ENCODE results near the gene DNAH9.

Gene DNAH9

DNA sequence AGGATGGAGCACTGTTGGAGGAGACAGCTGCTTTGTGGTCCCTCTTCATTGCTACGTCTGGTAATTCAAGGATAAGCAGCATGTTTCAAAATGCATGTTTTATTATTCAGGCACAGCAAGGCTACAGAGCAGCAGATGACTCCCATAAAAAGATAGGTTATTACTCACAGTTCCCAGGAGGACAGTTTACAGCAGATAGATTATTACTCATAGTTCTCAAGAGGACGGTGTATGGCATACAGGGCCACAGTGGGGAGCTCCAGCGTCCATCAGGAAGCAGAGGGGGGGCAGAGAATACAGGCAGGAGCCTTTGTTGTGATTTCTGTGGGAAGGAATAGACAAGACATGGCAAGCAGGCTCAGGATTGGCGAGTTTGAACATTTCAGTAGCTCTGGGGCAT is 72.9 kb downstream of the DNAH9 start:
- DNase-seq (ENCODE audit: low read depth) = no peak

DNA sequence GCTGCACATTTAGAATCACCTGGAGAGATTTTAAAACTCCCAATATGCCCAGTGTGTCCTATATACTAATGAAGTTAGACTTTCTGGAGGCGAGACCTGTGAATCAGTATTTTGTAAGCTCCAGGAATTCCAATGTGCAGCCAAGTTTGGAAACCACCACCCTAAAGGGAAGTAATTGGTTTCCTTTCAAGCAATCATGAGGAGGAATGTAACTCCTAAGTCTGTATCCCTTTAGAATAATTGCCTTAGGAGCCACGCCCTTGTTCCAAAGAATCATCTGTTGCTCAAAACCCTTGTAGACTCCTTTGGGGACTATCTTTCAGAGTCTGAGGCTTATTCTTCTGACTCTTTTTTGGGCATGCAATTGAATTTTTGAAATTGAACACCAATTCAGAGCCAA is 84.4 kb downstream of the DNAH9 start:
- DNase-seq (ENCODE audit: low read depth) = no peak

DNA sequence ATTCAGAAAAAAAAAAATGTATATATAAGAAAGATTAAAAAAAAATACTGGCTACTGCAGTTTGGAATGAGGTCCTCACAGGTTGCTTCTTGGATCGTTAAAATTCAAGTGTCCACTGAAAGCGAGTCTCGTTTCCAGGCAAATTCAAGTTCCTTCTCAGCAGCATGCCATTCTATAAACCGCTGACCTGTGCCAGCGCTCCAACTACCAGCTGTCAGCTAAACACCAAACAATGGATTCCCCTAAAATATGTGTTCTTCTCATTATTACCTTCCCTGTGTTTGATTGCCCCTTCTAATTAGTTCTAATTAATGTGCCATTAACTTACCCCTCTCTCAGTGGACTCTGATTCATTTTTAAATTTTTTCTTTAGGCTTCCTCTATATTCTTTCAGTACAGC is 92.4 kb downstream of the DNAH9 start:
- DNase-seq (ENCODE audit: low read depth) = no peak

DNA sequence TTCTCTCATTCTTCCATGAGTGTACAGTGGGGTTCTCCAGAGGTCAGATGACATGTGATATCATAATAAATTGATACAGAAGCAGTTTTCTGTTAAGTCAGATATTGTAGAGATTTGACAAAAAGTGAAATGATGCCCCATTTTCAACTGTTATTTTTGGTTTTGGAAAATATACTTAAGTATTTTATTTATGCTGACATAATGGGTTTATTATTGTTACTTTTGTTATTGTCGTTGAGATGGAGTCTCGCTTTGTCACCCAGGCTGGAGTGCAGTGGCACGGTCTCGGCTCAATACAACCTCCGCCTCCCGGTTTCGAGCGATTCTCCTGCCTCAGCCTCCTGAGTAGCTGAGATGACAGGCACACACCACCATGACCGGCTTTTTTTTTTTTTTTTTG is 94.4 kb downstream of the DNAH9 start:
- no peak for DNase-seq (ENCODE audit: low read depth)

DNA sequence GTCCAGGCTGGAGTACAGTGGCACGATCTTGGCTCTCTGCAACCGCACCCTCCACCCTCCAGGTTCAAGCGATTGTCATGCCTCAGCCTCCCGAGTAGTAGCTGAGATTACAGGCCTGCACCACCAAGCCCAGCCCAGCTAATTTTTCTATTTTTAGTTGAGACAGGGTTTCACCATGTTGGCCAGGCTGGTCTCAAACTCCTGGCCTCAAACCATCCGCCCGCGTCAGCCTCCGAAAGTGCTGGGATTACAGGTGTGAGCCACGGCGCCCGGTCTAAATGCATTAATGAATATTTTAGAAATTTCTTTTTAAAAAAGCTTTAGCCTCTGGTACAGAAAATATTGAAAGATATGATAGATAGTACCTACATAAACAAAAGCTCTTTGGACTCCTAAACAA is 95.0 kb downstream of the DNAH9 start:
- no peak for DNase-seq (ENCODE audit: low read depth)

DNA sequence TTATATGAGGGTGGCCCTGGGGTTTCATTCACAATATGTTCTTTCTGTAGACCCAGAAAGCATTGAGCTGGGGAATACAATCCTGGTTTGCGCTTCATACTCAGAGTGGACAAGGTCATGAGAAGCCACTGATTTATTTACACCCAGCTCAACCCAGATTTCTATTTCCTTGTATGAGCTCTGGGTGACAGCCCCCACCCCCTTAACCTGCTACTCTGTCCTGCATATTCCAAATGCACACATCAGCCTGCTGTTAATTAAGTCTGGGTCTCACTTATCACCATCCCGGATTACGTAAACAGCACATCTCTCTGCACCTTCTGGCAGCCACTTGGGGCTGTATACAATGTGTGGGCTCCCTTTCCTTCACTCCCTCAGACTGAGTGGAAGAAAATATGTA is 102.4 kb downstream of the DNAH9 start:
- no peak for DNase-seq (ENCODE audit: low read depth)

DNA sequence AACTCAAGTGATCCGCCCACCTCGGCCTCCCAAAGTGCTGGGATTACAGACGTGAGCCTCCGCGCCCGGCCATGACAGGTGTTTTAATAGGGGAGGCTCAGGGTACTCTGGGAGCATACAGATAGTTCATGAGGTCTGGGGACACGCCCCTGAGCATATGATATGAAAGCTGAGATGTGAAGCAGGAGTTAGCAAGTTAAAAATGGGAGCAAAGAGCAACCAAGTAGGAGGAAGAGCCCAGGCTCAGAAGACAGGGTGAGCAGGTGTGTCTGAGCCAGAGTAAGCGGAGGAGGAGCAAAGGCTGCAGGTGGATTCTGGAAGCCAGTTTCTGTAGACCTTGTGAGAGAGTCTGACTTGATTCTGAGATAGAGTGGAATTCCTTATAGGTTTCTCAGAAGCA is 103.6 kb downstream of the DNAH9 start:
- DNase-seq (ENCODE audit: low read depth) = no peak

DNA sequence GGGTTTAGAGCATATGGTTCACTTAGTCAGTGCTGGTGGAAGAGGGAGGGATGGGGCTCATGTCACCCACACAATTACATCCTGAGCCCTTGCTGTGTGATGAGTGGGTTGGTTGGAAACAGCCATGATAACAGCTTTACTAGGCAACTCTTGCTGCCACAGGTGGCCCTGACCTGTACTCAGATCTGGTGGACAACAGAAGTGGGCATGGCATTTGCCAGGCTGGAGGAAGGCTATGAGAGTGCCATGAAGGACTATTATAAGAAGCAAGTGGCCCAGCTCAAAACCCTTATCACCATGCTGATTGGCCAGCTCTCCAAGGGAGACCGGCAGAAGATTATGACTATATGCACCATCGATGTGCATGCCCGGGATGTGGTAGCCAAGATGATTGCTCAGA is 105.8 kb downstream of the DNAH9 start:
- DNase-seq (ENCODE audit: low read depth) = no peak

DNA sequence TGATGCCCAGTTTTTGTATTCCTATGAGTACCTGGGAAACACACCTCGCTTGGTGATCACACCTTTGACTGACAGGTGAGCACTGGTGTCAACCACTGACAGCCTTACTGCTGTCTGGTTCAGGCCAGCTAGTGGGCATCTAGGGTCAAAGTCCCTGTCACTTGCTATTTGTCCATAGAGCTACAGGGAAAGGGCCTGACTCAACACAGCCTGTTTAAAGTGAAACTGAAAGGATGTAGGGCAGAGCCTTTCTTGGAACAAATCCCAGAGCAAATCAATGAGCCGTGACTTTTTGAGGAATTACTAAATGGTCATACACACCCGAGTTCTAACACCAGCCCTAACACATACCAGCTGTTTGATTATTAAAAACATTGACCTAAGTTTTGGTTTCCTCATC is 106.8 kb downstream of the DNAH9 start:
- no peak for DNase-seq (ENCODE audit: low read depth)

DNA sequence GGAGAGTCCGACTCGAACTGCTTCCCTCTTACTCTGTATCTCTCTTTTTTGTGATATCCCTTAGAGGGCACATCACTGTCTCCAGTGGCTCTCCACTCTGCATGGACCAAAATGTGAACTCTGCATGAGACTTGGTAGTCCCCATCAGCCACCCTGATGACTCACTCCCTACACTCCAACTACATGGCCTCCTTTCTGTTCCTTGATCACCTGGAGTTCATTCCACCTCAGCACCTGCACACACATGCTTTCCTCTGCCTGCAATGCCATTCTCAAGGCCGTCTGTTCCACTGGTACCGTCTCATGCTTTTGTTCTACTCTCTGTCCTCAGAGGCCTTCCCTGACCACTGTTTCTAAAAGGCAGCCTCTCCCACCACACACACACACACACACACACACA is 109.3 kb downstream of the DNAH9 start:
- no peak for DNase-seq (ENCODE audit: low read depth)

DNA sequence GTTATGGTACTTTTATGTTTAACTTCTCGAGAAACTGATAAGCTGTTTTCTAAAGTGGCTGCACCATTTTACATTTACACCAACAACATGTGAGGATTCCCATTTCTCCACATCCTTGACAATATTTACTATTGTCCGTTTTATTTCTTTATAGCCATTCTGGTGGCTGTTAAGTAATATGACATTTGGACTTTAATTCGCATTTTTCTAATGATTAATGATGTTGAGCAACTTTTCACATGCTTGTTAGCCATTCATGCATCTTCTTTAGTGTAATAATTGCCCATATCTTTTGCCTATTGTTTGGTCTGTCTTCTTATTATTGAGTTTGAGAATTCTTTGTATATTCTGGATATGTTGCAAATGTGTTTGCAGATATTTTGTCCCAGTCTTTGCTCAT is 114.2 kb downstream of the DNAH9 start:
- no peak for DNase-seq (ENCODE audit: low read depth)

DNA sequence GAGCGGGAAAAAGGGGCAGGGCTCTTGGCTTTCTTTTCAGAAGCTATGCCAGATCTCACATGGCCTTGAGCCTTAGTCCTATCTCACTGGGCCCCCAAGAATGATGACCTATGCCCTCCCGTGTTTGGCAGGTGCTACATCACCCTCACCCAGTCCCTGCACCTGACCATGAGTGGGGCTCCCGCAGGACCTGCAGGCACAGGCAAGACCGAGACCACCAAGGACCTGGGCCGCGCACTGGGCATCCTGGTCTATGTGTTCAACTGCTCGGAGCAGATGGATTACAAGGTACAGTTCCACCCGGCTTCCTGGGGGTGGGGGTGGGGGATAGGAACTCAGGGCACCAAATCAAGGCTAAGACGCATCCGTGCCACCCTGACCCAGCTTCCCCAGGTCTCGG is 120.9 kb downstream of the DNAH9 start:
- DNase-seq (ENCODE audit: low read depth) = no peak

DNA sequence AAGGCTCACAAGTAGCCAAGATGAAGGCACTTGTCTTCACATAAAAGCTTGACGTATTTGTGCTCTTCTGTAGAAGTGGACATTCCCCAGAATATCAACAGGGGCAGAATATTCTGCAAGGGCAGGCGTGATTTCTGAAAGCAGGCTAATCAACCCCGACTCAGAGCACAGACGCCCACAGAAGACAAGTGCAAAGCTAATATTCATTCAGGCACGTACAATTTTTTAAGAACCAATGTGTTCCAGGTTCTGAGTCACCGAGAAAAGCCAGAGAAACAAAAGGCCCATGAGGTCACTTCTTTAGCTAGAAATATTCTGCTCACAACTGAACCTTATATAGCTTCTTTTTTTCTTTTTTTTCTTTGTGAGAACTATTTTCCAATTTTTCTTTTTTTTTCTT is 121.6 kb downstream of the DNAH9 start:
- DNase-seq (ENCODE audit: low read depth) = no peak

DNA sequence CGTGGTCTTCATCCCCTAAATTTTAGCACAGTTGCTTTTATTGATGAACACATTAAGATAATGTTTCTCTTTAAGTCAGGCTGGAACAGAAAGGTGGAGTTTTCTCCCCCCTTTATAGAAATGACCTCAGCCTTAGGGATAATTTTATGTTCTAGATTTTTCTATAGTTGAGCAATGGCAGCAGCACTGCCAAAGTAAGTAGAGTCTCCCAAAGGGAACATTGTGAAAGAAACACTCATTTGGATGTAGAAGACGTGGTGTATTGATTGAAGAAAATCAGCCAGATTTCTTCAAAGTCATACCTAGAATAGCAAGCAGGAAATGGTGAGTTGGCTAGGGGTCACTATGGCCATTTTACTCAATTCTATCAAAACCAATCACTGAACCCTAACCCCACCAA is 122.5 kb downstream of the DNAH9 start:
- no peak for DNase-seq (ENCODE audit: low read depth)

DNA sequence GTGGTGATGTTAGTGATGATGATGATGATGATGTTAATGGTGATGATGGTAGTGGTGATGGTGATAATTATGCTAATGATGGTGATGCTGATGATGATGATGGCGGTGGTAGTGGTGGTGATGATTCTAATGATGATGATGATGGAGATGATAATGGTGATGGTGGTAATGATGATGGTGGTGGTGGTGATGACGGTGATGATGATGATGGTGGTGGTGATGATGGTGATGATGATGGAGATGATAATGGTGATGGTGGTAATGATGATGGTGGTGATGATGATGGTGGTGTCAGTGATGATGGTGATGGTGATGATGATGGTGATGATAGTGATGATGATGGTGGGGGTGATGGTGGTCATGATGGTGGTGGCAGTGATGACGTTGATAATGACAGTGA is 132.5 kb downstream of the DNAH9 start:
- DNase-seq (ENCODE audit: low read depth) = no peak

DNA sequence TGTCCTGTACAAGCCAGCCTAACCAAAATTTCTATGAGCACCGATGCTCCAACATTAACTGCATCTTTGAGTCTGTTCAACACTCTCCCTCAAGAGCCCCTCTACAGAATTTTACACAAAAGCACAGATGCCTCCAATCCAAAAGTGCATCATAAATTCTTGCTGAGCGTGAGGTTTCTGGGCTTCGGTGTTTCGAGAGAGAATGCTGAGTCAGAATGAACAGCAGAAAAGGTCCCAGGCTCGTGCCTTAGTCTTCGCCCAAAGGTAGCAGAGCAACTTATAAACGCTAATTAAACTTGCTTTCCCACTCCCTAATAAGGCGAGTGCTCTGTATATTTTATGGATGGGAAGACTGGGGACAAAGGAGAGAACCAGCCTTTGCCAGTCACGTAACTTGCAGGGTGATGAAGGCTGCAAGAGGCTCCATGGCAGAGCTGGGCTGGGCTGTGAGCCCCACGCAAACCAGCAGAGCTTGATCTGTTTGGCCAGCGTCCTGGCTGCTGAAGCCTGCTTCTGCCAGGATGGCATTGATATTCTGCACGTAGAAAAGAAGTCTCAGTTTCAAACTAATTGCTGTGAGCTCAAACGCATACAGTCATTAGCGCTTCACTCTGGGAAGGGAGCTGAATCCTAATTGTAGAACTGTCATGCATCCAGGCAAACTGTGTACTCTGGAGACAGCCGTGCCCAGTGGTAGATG is 138.5 kb downstream of the DNAH9 start:
- DNase-seq (ENCODE audit: low read depth) = no peak

DNA sequence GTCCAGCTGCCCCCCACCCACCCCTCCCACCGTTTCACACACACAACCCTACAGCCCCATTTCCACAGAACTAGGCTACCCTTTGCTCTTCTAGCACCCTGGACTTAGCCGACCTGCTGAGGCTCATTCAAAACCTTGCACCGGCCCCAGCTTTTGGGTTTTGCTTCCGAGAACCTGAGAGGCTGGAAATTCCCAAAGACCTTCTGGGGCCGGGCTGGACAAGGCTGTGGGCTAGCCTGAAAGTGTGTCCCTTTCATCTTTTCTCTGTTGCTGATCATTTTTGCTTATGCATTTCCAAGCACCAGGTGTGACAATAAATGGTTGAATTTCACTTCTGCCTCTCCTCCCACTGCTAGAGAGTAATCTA is 139.0 kb downstream of the DNAH9 start:
- DNase-seq (ENCODE audit: low read depth) = no peak

DNA sequence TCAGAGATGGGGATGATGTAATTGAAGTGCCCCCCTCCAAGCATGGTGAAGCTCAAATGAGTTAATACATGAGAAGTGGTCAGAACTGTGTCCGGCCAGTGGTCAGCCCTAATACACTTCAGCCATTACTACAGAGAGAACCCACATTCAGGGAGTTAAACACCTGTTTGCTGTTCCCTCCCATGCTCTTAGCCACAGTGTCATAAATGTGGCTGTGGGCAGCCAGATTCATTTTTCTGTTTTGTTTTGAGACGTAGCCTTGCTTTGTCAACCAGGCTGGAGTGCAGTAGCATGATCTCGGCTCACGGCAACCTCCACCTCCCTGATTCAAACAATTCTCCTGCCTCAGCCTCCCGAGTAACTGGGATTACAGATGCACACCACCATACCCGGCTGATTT is 139.9 kb downstream of the DNAH9 start:
- no peak for DNase-seq (ENCODE audit: low read depth)

DNA sequence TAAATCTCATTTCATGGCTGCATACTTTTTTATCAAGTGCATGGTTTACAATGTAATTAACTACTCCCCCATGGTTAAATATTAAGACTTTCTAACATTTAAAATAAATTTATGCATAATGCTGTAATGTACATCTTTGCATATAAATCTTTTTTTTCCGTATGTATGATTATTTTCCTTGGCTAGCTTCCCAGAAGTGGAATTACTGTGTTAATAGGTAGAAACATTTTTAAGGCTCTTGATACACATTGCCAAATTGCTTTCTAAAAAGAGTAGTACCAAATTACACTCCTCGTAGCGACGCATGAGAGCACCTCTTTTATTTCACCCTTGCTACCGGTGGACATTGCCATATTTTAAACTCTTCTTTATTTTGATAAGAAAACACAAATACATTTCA is 141.1 kb downstream of the DNAH9 start:
- no peak for DNase-seq (ENCODE audit: low read depth)

DNA sequence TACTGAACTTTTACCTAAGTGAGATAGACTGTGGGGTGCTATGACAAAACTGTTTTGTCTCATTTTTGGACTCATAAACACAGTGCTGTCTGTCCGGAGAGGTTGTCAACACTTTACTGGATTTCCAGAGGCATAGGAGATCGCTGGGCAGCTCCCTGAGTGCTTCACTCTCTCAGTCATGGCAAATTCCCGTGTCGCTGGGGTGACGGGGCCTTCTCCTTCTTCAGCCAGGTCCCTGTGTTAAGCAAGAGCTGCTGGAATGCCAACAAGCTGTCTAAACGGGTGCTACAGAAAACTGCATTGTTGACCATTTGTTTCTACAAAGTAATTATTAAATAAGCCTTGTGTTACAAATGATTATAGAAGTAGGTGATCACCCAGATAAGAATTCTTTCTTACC is 141.6 kb downstream of the DNAH9 start:
- no peak for DNase-seq (ENCODE audit: low read depth)

DNA sequence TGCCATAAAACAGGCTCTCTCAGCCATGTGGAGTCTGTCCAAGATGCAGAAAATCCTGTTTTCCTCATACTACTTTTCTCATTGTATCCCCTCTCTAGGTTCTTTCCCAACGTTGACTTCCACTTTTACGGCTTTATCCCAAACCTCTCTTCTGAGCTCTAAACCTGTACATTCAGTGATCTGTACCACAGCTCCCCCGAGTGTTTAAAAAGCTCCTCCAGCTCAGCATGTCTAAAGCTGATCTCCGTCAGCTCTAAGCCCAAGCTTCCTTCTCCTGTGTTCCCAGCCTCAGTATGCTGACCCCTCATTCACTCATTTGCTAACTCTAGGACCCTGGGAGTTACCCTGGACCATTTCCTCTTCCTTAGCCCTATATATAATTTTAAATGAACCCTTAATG is 144.6 kb downstream of the DNAH9 start:
- DNase-seq (ENCODE audit: low read depth) = no peak

DNA sequence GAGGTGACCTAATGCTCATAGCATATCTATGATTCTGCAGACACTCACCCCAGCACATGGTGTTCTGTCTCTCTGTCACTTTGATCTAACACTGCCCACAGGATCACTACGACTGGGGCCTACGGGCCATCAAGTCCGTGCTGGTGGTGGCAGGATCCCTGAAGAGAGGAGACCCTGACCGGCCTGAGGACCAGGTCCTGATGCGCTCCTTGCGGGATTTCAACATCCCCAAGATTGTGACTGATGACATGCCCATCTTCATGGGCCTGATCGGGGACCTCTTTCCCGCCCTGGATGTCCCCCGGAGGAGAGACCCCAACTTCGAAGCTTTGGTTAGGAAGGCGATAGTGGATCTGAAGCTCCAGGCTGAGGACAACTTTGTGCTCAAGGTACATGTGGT is 146.4 kb downstream of the DNAH9 start:
- DNase-seq (ENCODE audit: low read depth) = no peak

DNA sequence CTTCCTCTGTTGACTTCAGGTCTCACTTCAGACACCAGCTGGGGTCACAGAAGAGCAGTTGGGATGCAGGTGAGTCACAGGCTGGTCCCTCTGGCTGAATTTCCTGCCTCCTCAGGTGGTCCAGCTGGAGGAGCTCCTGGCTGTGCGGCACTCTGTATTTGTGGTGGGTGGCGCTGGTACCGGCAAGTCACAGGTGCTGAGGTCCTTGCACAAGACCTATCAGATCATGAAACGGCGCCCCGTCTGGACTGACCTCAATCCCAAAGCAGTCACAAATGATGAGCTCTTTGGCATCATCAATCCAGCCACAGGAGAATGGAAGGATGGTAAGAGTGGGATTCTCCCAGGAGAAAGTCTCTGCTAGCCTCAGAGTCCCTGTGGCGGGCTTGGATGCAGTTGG is 149.2 kb downstream of the DNAH9 start:
- no peak for DNase-seq (ENCODE audit: low read depth)

DNA sequence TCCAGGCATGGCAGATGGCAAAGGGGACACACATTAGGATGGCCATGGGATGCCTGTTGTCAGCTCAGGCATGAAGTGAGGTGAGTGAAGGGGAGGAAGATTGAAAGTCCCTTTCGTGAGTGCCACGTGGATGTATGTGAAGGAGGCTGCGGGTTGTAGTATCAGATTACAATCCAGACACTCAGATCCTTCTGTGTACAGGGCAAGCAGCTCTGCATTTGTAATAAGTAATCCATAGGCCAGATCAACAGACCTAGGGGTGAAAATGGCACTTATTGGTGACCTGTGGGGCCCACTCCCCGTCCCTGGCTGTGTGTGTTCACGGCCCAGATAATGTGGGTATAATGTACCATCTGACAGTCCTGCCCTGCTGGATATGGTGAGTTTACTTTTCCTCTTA is 159.5 kb downstream of the DNAH9 start:
- no peak for DNase-seq (ENCODE audit: low read depth)

DNA sequence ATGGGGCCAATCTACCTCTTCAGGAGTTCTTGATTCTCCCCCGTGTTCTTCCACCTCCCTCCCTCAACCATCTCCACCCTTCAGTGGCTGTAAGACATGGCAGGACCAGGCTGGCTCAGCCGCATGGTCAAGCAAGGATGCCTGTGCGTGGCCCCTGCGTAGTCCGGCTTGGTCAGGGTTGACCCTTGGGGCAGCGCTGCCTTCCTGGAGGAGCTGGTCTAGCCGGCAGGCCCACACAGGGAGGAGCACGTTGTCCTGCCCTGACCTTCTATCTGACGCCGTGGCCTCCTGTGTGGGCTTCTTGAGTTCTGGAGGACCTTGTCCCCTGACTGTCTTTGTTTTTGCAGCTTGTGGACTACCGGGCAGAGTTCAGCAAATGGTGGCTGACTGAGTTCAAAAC is 169.8 kb downstream of the DNAH9 start:
- DNase-seq (ENCODE audit: low read depth) = no peak

Measured in activated T-cell treated with anti-CD3 and anti-CD28 coated beads for 48 hours (primary cell).